A673 (cell line): Measurements from ENCODE around the gene SP5. TPM values are rescaled to one million over a fixed set of nuclear protein-coding genes. Genes with fewer than 3 reads are reported as not detected.

Source experiments
- BruUV-seq: library from RNA; stranded (reverse); fragments of 400-500 nt; replicated peaks from 2 replicates; lab custom pipeline; 2021; lab: Mats Ljungman, UMichigan
- CTCF ChIA-PET: fragments of 300-600 bp; sonication (Branson Sonifier 250); formaldehyde crosslinking; loops from one replicate; lab custom pipeline; 2022; ENCODE audit warnings: antibody characterized with exemption; lab: Charles Lee
- POLR2A ChIA-PET: fragments of 300-600 bp; sonication (Branson Sonifier 250); formaldehyde crosslinking; loops from one replicate; lab custom pipeline; 2022; ENCODE audit warnings: antibody characterized with exemption; ENCODE audit not compliant: low non-redundant PET; lab: Charles Lee
- DNase-seq: peaks from one replicate; pipeline ENCODE4 v3.0.0-alpha.2; 2015; ENCODE audit warnings: low spot score
- H3K27ac ChIP-seq: fragments of 200-600 bp; sonication (generic); 2 replicates; pipeline ENCODE4 v1.5.1; 2016; ENCODE audit warnings: mixed run types, low read depth, mild to moderate bottlenecking, mixed read lengths, antibody characterized with exemption, low read length; ENCODE audit not compliant: poor library complexity, severe bottlenecking
- H3K27me3 ChIP-seq: fragments of 200-600 bp; sonication (generic); replicated peaks from 2 replicates; pipeline ENCODE4 v1.6.1; 2017; ENCODE audit warnings: mixed run types, low read depth, mild to moderate bottlenecking, mixed read lengths, antibody characterized with exemption, low read length; ENCODE audit not compliant: insufficient read depth, poor library complexity
- H3K36me3 ChIP-seq: fragments of 200-600 bp; sonication (generic); 2 replicates; pipeline ENCODE4 v1.6.1; 2016; ENCODE audit warnings: mixed run types, mild to moderate bottlenecking, mixed read lengths, antibody characterized with exemption, low read length; ENCODE audit not compliant: insufficient read depth, poor library complexity, severe bottlenecking
- H3K4me1 ChIP-seq: fragments of 200-600 bp; sonication (generic); 2 replicates; pipeline ENCODE4 v1.6.1; 2017; ENCODE audit warnings: mixed run types, mild to moderate bottlenecking, mixed read lengths, antibody characterized with exemption, low read length; ENCODE audit not compliant: insufficient read depth, poor library complexity, severe bottlenecking
- H3K4me3 ChIP-seq: fragments of 200-600 bp; sonication (generic); 2 replicates; pipeline ENCODE4 v1.5.1; 2016; ENCODE audit warnings: low read depth, mixed run types, mild to moderate bottlenecking, mixed read lengths, low read length; ENCODE audit not compliant: poor library complexity, severe bottlenecking
- H3K9me3 ChIP-seq: fragments of 200-600 bp; sonication (generic); 2 replicates; pipeline ENCODE4 v1.6.1; 2016; ENCODE audit warnings: mixed run types, low read depth, mild to moderate bottlenecking, mixed read lengths, antibody characterized with exemption, low read length; ENCODE audit not compliant: poor library complexity, severe bottlenecking
- CTCF ChIP-seq: fragments of 300-800, 200-600 bp; sonication (generic); conservative IDR thresholded peaks from 2 replicates; pipeline ENCODE4 v1.5.1; 2017; ENCODE audit warnings: low read depth, mild to moderate bottlenecking, antibody characterized with exemption, low read length, moderate library complexity, mixed read lengths
- EZH2 ChIP-seq: fragments of 200-600 bp; sonication (generic); IDR thresholded peaks from 2 replicates; pipeline ENCODE4 v1.6.1; 2017; ENCODE audit warnings: borderline replicate concordance, low read depth, mild to moderate bottlenecking, mixed read lengths, antibody characterized with exemption, low read length; ENCODE audit not compliant: poor library complexity, severe bottlenecking
- intact Hi-C: fragments of 100-400 bp; cut with micrococcal nuclease; formaldehyde crosslinking; loops from one replicate; pipeline ENCODE4 v1.10.0; 2022; ENCODE audit not compliant: unreplicated experiment
- total RNA-seq: library from RNA; stranded (reverse); gene quantifications from 2 replicates; pipeline ENCODE4 v1.2.3, GENCODE V29; 2021

SP5 gene
- total RNA-seq, 1 experiment from 2014 or later, result not detected

GRCh38 chr2:170710609-170710979 lies 4.5 kb upstream of the SP5 start:
- no TSS peak for BruUV-seq
- ChIA-PET CTCF (no interaction called here), POLR2A (no interaction called here)
- Histone ChIP-seq H3K4me1 (peaks cover 17% of the 10 kb centered on the region), H3K36me3 (no peaks in the 10 kb centered on the region), H3K9me3 (no peaks in the 10 kb centered on the region), H3K27ac (no peak overlapping the region), H3K4me3 (no peak overlapping the region), H3K27me3 (peaks cover 80% of the 10 kb centered on the region)
- TF ChIP-seq EZH2 (no peak), CTCF (no peak)
- intact Hi-C loops, result loop anchor here (10.0 kb wide), 2 partner anchors 206 to 306 kb away; no protein-coding TSS in a partner anchor
- no peak for DNase-seq

GRCh38 chr2:170711196-170711773 lies 3.9 kb upstream of the SP5 start:
- BruUV-seq, result no TSS peak
- CTCF ChIA-PET, result no interaction called here
- peaks cover 87% of the 10 kb centered on the region for H3K27me3 ChIP-seq
- H3K27ac ChIP-seq, result no peak overlapping the region
- DNase-seq, result no peak
- intact Hi-C loops, result loop anchor here (10.0 kb wide), 2 partner anchors 206 to 306 kb away; no protein-coding TSS in a partner anchor
- TF ChIP-seq EZH2 (no peak), CTCF (no peak)
- H3K9me3 ChIP-seq, result no peaks in the 10 kb centered on the region
- peaks cover 23% of the 10 kb centered on the region for H3K4me1 ChIP-seq
- H3K36me3 ChIP-seq, result no peaks in the 10 kb centered on the region
- no peak overlapping the region for H3K4me3 ChIP-seq
- POLR2A ChIA-PET, result interaction anchor here (0.7 kb wide), 1 partner anchor 123 kb away, joined by 3 read pairs; no protein-coding TSS in a partner anchor

GRCh38 chr2:170711774-170712652 lies 3.1 kb upstream of the SP5 start:
- peaks cover 94% of the 10 kb centered on the region for H3K27me3 ChIP-seq
- no peak for DNase-seq
- CTCF ChIA-PET, result no interaction called here
- TF ChIP-seq EZH2 (peak; percentile 21), CTCF (no peak)
- no peak overlapping the region for H3K4me3 ChIP-seq
- no TSS peak for BruUV-seq
- H3K4me1 ChIP-seq, result peaks cover 26% of the 10 kb centered on the region
- no peak overlapping the region for H3K27ac ChIP-seq
- intact Hi-C loops, result loop anchor here (10.0 kb wide), 2 partner anchors 207 to 307 kb away; no protein-coding TSS in a partner anchor
- H3K36me3 ChIP-seq, result no peaks in the 10 kb centered on the region
- H3K9me3 ChIP-seq, result no peaks in the 10 kb centered on the region
- POLR2A ChIA-PET, result interaction anchor here (0.7 kb wide), 1 partner anchor 124 kb away, joined by 3 read pairs; no protein-coding TSS in a partner anchor
